GM21619 (cell line): ENCODE measurements around the gene GADD45B.
"Not testable (repeated sequence)": the region's sequence is repeated elsewhere in the genome, so short reads cannot be mapped to it uniquely, and the experiment has no call there.

Source experiments
- ATAC-seq: cut with Tn5 transposase; IDR thresholded peaks from one replicate; pipeline ENCODE4 v1.9.1; 2021; ENCODE audit not compliant: unreplicated experiment

The GADD45B gene

GRCh38 chr19:2443785-2444182 is 32.1 kb upstream of the GADD45B start:
- ATAC-seq: no peak

GRCh38 chr19:2444251-2445002 is 31.5 kb upstream of the GADD45B start:
- no peak for ATAC-seq

DNA sequence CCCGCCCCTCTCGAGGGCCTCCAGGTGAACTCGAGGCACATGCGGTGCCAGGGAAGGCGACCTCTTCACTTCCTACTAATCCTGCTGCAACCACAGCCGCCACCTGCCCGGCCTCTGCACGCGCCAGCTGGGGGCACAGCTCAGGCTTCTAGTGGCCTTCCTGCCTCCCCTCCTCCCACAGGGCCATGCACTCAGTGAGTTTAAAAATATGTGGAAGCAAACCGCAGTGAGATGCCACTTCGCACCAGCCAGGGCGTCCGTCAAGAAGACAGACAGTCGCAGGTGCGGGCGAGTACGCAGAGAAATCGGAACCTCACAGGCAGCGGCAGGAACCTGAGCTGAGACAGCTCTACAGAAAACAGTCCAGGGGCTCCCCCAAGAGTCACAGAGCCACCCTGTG is 29.5 kb upstream of the GADD45B start:
- no peak for ATAC-seq

- ATAC-seq: no peak
Observed at GRCh38 chr19:2449019-2449418, 26.9 kb upstream of the GADD45B start.

DNA sequence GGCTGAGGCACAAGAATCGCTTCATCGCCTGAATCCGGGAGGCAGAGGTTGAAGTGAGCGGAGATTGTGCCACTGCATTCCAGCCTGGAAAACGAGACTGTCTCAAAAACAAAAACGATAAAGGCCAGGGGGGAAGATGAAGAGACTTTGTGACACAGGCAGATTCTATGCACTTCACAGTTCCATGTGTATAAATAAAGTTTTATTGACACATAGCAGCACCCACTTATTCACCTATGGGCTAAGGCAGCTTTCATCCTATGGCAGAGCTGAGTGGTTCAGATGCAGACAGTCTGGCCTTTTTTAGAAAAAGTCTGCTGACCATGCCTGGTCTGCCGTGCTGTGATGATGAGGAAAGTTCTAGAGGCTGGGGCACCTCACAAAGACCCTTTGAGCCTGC is 24.8 kb upstream of the GADD45B start:
- ATAC-seq: no peak

- no peak for ATAC-seq
Observed at GRCh38 chr19:2451741-2452140, 24.2 kb upstream of the GADD45B start.

- no peak for ATAC-seq
Observed at GRCh38 chr19:2453431-2454025, 22.4 kb upstream of the GADD45B start.

DNA sequence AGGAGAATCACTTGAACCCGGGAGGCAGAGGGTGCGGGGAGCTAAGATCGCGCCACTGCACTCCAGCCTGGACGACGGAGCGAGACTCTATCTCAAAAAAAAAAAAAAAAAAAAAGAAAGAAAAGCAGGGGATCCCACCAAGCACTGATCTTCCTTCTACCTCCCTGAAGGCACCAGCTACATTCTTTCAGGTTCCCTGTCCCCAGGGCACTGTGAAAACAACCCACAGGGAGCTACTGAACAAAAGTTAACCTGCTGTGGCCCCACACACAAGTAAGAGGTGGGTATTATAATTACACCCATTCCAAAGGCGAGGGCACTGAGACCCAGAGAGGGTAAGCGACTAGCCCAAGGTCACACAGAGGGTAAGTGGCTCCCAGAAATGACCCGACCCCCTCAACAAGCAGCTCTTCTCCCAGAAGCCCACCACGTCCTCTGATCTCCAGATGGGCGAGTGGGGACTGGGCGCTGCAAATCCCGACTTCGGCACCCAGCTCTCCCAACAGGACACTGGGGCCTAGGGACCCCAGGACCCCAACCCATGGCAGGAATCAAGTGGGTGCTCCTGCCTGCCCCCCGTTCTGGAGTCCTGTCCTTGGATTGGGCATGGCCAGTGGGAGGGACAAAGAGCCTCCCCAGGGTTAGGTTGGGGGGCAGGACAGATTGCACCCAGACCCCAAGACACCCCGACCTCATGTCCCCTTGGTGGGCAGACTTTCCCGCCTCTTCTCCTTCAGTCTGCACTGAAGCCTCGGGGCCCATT is 21.5 kb upstream of the GADD45B start:
- no peak for ATAC-seq

DNA sequence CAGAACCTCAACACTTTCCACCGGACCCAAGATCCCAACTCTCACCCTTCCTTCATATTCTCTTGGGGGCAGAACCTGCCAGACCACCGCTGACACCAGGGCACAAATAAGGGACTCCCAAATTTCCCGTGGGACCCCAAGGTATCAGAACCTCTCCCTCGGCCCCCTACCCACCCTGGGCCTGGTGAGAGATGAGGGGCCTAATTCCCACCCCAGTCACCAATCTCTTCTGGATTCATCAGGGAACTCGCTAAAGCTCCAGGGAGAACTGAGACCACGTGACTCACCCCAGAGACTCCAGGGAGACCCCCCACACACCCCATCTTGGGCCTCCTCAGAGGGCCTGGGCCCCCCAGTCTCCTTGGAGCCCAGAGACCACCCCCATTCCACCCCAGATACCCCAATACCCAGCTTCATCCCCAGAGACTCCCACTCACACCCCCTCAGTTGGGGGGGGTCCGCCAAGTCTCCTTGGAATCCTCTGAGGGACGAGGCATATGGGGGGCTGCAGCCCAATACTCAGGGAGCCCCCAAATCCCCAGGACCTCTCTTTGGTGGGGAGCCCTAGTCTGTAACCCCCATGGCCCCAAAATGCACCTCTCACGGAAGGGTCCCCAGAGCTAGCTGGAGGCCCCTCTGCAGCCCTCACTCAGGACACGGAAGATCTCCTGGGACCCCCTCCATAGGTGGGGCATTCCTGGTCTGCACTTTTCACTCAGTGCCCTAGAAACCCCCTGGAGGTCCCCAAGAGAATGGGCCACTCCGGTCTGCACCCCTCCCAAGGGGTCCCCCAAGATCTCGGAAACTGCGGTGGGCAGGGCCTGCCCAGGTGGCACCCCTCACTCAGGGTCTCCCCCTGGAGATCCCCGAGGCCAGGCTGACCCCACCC is 20.7 kb upstream of the GADD45B start:
- no peak for ATAC-seq

GRCh38 chr19:2455851-2456570 is 19.9 kb upstream of the GADD45B start:
- no peak for ATAC-seq

DNA sequence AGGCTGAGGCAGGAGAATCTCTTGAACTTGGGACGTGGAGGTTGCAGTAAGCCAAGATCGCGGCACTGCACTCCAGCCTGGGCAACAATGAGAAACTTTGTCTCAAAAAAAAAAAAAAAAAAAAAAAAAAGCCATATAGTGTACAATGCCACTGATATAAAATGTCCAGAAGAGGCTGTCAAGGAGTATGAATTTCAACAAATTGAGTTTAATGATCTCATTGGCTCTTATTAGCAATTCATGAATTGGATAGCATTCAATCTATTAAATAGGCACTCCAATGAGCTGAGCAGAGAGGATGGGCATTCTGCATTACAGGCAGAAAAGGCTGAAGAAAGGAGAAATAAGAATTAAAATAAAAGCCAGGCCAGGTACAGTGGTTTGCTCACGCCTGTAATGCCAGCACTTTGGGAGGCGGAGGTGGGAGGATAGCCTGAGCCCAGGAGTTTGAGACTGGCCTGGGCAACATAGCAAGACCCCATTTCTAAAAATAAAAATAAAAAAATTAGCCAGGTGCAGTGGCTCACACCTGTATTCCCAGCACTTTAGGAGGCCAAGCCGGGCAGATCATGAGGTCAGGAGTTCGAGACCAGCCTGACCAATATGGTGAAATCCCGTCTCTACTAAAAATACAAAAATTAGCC is 18.4 kb upstream of the GADD45B start:
- no peak for ATAC-seq

GRCh38 chr19:2458054-2458453 is 17.9 kb upstream of the GADD45B start:
- ATAC-seq: no peak

- not testable (repeated sequence) for ATAC-seq
Observed at GRCh38 chr19:2458776-2459175, 17.2 kb upstream of the GADD45B start.

DNA sequence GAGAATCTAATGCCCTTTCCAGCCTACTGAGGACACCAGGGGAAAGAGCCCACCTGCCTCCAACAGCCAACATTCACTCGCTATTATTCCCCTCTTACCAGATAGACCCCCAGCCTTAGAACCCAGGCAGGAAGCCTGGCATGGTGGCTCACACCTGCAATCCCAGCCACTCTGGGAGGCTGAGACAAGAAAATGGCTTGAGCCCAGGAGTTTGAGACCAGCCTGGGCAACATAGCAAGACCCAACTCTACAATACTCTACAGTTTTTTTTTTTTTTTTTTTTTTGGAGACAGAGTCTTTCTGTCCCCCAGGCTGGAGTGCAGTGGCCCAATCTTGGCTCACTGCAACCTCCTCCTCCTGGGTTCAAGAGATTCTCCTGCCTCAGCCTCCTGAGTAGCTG is 15.7 kb upstream of the GADD45B start:
- ATAC-seq: no peak

- ATAC-seq: no peak
Observed at GRCh38 chr19:2461751-2462634, 13.9 kb upstream of the GADD45B start.

DNA sequence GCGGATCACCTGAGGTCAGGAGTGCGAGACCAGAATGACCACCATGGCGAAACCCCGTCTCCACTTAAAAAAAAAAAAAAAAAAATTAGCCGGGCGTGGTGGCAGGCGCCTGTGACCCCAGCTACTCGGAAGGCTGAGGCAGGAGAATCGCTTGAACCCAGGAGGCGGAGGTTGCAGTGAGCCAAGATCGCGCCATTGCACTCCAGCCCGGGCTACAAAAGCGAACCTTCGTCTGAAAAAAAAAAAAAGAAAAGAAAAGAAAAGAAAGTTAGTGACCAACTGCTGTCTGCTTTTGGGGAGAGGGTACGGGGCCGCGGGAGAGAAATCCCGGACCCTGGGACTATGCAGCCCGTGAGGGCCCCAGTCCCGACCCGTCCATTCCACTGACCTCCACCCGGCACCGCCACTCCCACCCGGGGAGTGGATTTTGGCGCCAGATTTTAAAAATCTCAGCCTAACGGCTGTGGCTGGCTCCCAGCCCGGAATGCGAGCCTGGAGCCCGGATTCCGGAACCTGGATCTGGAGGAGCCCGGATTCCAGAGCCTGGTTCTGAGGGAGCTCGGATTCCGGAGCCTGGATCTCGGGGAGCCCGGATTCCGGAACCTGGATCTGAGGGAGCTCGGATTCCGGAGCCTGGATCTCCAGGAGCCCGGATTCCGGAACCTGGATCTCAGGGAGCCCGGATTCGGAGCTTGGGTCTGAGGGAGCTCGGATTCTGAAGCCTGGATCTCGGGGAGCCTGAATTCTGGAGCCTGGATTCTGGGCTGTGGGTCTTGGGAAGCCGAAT is 13.1 kb upstream of the GADD45B start:
- no peak for ATAC-seq

DNA sequence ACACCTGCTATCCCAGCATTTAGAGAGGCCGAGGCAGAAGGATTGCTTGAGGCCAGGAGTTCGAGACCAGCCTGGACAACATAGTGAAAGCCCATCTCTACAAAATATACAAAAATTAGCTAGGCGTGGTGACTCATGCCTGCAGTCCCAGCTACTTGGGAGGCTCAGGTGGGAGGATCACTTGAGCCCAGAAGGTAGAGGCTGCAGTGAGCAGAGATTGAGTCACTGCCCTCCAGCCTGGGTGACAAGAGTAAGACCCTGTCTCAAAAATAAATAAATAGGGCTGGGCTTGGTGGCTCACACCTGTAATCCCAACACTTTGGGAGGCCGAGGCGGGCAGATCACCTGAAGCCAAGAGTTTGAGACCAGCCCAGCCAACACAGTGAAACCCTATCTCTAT is 12.2 kb upstream of the GADD45B start:
- not testable (repeated sequence) for ATAC-seq

DNA sequence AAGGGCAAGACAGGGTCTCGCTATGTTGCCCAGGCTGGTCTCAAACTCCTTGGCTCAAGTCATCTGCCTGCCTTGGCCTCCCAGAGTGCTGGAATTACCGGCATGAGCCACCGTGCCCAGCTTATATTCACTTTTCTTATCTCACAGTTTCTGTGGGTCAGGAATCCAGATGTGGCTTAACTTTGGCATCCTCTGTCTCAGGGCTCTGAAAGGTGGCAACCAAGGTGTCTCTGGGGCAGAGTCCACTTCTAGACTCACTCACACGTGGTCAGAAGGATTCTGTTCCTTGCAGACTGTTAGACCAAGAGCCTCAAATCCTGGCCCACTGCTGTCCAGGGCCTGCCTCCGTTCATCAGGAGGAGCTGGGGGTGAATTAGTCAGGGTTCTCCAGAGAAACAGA is 11.5 kb upstream of the GADD45B start:
- no peak for ATAC-seq
